HG02840 (cell line): ENCODE results near the gene MGAT4C.
"Not testable (repeated sequence)": the region's sequence is repeated elsewhere in the genome, so short reads cannot be mapped to it uniquely, and the experiment has no call there.

Experiments
- ATAC-seq: cut with Tn5 transposase; IDR thresholded peaks from one replicate; pipeline ENCODE4 v1.9.1; 2021; ENCODE audit warnings: mild to moderate bottlenecking, moderate library complexity, moderate number of reproducible peaks; ENCODE audit not compliant: unreplicated experiment, low FRiP score

Gene MGAT4C

GRCh38 chr12:86256163-86256562, at the start of gene MGAT4C:
MGAT4C (minus strand) TSS chr12:86256391.
- ATAC-seq: no peak

GRCh38 chr12:86296396-86296795, 40.2 kb upstream of the MGAT4C start:
- not testable (repeated sequence) for ATAC-seq

GRCh38 chr12:86293682-86294240, 37.6 kb upstream of the MGAT4C start:
- no peak for ATAC-seq

GRCh38 chr12:86292480-86292879, 36.3 kb upstream of the MGAT4C start:
- ATAC-seq: no peak

GRCh38 chr12:86290615-86291014, 34.4 kb upstream of the MGAT4C start:
- no peak for ATAC-seq

GRCh38 chr12:86286119-86286518, 29.9 kb upstream of the MGAT4C start:
- no peak for ATAC-seq

GRCh38 chr12:86283620-86284019, 27.4 kb upstream of the MGAT4C start:
- ATAC-seq: no peak

GRCh38 chr12:86275356-86275755, 19.2 kb upstream of the MGAT4C start:
- ATAC-seq: no peak

GRCh38 chr12:86265329-86265695, 9.1 kb upstream of the MGAT4C start:
- no peak for ATAC-seq

- no peak for ATAC-seq
Observed at GRCh38 chr12:86264451-86265328, 8.5 kb upstream of the MGAT4C start.

GRCh38 chr12:86261578-86261977, 5.4 kb upstream of the MGAT4C start:
- no peak for ATAC-seq

- no peak for ATAC-seq
Observed at GRCh38 chr12:86261142-86261541, 5.0 kb upstream of the MGAT4C start.

GRCh38 chr12:86260183-86260582, 4.0 kb upstream of the MGAT4C start:
- ATAC-seq: no peak

- ATAC-seq: no peak
Observed at GRCh38 chr12:86257134-86257533, 943 bp upstream of the MGAT4C start.

GRCh38 chr12:86254399-86255107, 1.6 kb downstream of the MGAT4C start:
- ATAC-seq: no peak

GRCh38 chr12:86249851-86250250, 6.3 kb downstream of the MGAT4C start:
- no peak for ATAC-seq

- no peak for ATAC-seq
Observed at GRCh38 chr12:86249276-86249675, 6.9 kb downstream of the MGAT4C start.

GRCh38 chr12:86247871-86248270, 8.3 kb downstream of the MGAT4C start:
- ATAC-seq: no peak

GRCh38 chr12:86241600-86241999, 14.6 kb downstream of the MGAT4C start:
- ATAC-seq: no peak

GRCh38 chr12:86234316-86234855, 21.8 kb downstream of the MGAT4C start:
- no peak for ATAC-seq

GRCh38 chr12:86233126-86233525, 23.1 kb downstream of the MGAT4C start:
- ATAC-seq: no peak
